ENCODE measurements around the gene SAMD10. TPM values are rescaled to one million over a fixed set of nuclear protein-coding genes. Genes with fewer than 3 reads are reported as not detected.
A peak's percentile ranks its signal among the peaks of the same experiment; 100 is the strongest.

SAMD10 gene
- polyA plus RNA-seq, 3 donors = 0.34 to 2.4 (median 0.67) TPM

DNA sequence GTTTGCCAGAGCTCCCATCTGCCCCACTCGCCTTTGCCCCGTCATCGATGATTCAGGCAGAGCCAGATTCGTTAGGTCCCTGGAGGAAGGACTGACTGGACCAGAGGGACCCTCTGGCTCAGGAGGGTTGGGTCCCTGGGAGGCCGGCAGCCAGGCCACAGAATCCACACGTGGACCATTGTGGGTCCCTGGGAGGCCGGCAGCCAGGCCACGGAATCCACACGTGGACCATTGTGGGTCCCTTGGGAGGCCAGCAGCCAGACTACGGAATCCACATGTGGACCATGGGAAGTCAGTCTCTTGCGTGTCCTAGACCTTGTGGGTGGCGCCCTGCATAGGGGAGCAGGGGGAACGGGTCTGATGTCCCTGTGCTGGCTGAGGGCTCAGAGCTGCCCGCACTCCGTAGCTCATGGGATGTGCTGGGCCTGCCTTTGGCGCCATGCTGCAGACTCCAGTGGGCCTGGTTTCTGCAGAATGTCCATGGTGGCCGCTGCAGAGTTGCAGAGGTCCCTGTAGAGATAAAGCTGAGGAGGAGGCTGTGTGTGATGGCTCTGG lies 46.8 kb downstream of the SAMD10 start:
- Mint-ChIP-seq H3K4me3 (no peak overlapping the region), H3K27ac (peak overlapping the region in 3 of 7 donors; percentile 19 to 43 (median 33)), H3K9me3 (peaks cover 0 to 3% (median 0%) of the 10 kb centered on the region in 7 donors), H3K36me3 (peaks cover 70 to 98% of the 10 kb centered on the region in 2 donors), H3K4me1 (peaks cover 9% of the 10 kb centered on the region), H3K27me3 (ENCODE audit: low read depth in 3 of 3) (peaks cover 0 to 3% (median 0%) of the 10 kb centered on the region in 3 donors)
- H4K20me1 ChIP-seq (ENCODE audit: insufficient read depth, low read length) = peaks cover 100% of the 10 kb centered on the region
- H3K4me2 ChIP-seq (replicated peaks; ENCODE audit: extremely low read depth, low read length, poor library complexity, severe bottlenecking) = no peak overlapping the region
- no peak overlapping the region for H3K9ac ChIP-seq (ENCODE audit: insufficient read depth, low read length, poor library complexity, severe bottlenecking)
- no peaks in the 10 kb centered on the region for H3K4me1 ChIP-seq (ENCODE audit: control insufficient read depth in 1 of 2, insufficient read depth in 2 of 2, low read length in 2 of 2)
- H3K36me3 ChIP-seq (replicated peaks in 1 of 2; ENCODE audit: control insufficient read depth in 1 of 2, insufficient read depth in 2 of 2, low read length in 2 of 2) = peaks cover 86 to 99% of the 10 kb centered on the region in 2 donors
- no peak overlapping the region for H3K4me3 ChIP-seq (replicated peaks in 1 of 3; ENCODE audit: low read depth in 2 of 3, low read length in 3 of 3)
- H3K27me3 ChIP-seq (ENCODE audit: control insufficient read depth in 2 of 2, insufficient read depth in 2 of 2, low read length in 2 of 2) = no peaks in the 10 kb centered on the region
- 93% methylated on average over 17 of the region's 17 CpGs for WGBS (ENCODE audit: insufficient coverage)
- TF ChIP-seq, protein P1, sequence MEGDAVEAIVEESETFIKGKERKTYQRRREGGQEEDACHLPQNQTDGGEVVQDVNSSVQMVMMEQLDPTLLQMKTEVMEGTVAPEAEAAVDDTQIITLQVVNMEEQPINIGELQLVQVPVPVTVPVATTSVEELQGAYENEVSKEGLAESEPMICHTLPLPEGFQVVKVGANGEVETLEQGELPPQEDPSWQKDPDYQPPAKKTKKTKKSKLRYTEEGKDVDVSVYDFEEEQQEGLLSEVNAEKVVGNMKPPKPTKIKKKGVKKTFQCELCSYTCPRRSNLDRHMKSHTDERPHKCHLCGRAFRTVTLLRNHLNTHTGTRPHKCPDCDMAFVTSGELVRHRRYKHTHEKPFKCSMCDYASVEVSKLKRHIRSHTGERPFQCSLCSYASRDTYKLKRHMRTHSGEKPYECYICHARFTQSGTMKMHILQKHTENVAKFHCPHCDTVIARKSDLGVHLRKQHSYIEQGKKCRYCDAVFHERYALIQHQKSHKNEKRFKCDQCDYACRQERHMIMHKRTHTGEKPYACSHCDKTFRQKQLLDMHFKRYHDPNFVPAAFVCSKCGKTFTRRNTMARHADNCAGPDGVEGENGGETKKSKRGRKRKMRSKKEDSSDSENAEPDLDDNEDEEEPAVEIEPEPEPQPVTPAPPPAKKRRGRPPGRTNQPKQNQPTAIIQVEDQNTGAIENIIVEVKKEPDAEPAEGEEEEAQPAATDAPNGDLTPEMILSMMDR (IDR thresholded peaks at IDR 0.05) = no peak
- intact Hi-C loops (cut with micrococcal nuclease) = no loop called here
- H3K9me3 ChIP-seq (replicated peaks in 1 of 2; ENCODE audit: control insufficient read depth in 1 of 2, insufficient read depth in 1 of 2, low read length in 2 of 2) = no peaks in the 10 kb centered on the region
- H2AFZ ChIP-seq (ENCODE audit: insufficient read depth, low read depth, low read length, poor library complexity, severe bottlenecking) = no peak overlapping the region
- no peak overlapping the region for H3K27ac ChIP-seq (ENCODE audit: low read depth in 1 of 2, low read length in 2 of 2)
- H3K79me2 ChIP-seq (ENCODE audit: insufficient read depth, low read length) = peaks cover 98% of the 10 kb centered on the region
- DNase-seq = no peak

DNA sequence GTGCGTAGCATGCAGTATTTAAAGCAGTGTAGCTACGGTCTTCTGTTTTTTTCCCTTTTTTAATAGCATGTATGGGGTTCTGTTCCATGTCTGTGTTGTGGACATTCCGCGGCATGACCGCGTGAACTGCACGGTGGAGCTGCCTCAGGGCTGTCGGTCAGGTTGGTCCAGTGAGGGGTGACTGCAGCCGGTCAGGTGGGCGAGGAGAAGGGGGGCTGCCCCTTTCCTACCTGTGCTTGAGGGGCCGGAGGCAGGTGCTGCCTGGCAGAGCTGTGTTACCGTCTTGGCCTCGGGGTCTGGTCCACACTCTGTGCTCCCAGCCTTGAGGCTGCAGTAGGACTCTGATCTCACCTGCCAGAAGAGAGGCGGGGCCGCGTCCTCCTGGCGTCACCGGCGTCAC lies 47.7 kb downstream of the SAMD10 start:
- Histone ChIP-seq H3K27ac (ENCODE audit: low read depth in 1 of 2, low read length in 2 of 2) (no peak overlapping the region), H3K4me1 (ENCODE audit: control insufficient read depth in 1 of 2, insufficient read depth in 2 of 2, low read length in 2 of 2) (no peaks in the 10 kb centered on the region), H3K9me3 (replicated peaks in 1 of 2; ENCODE audit: control insufficient read depth in 1 of 2, insufficient read depth in 1 of 2, low read length in 2 of 2) (no peaks in the 10 kb centered on the region), H4K20me1 (ENCODE audit: insufficient read depth, low read length) (peaks cover 100% of the 10 kb centered on the region), H3K4me3 (replicated peaks in 1 of 3; ENCODE audit: low read depth in 2 of 3, low read length in 3 of 3) (no peak overlapping the region), H3K36me3 (replicated peaks in 1 of 2; ENCODE audit: control insufficient read depth in 1 of 2, insufficient read depth in 2 of 2, low read length in 2 of 2) (peaks cover 93 to 100% of the 10 kb centered on the region in 2 donors), H3K9ac (ENCODE audit: insufficient read depth, low read length, poor library complexity, severe bottlenecking) (no peak overlapping the region), H3K4me2 (replicated peaks; ENCODE audit: extremely low read depth, low read length, poor library complexity, severe bottlenecking) (no peak overlapping the region), H2AFZ (ENCODE audit: insufficient read depth, low read depth, low read length, poor library complexity, severe bottlenecking) (no peak overlapping the region), H3K27me3 (ENCODE audit: control insufficient read depth in 2 of 2, insufficient read depth in 2 of 2, low read length in 2 of 2) (no peaks in the 10 kb centered on the region), H3K79me2 (ENCODE audit: insufficient read depth, low read length) (peaks cover 98% of the 10 kb centered on the region)
- H3K4me3 Mint-ChIP-seq = no peak overlapping the region
- peaks cover 74 to 98% of the 10 kb centered on the region in 2 donors for H3K36me3 Mint-ChIP-seq
- no peak overlapping the region for H3K27ac Mint-ChIP-seq
- peaks cover 8% of the 10 kb centered on the region for H3K4me1 Mint-ChIP-seq
- no peak for DNase-seq
- peaks cover 0 to 3% (median 0%) of the 10 kb centered on the region in 7 donors for H3K9me3 Mint-ChIP-seq
- TF ChIP-seq, protein P1 (IDR thresholded peaks at IDR 0.05) = no peak
- WGBS (ENCODE audit: insufficient coverage) = 98% methylated on average over 15 of the region's 19 CpGs
- intact Hi-C loops (cut with micrococcal nuclease) = no loop called here
- H3K27me3 Mint-ChIP-seq (ENCODE audit: low read depth in 3 of 3) = peaks cover 0 to 3% (median 0%) of the 10 kb centered on the region in 3 donors
